H9 (cell line): ENCODE measurements around the gene TFAP2E. TPM values are rescaled to one million over a fixed set of nuclear protein-coding genes. Genes with fewer than 3 reads are reported as not detected.

Experiments
- DNase-seq: peaks from one replicate; pipeline ENCODE4 v3.0.0-alpha.2; 2017
- H2AFZ ChIP-seq: one replicate; pipeline ENCODE4 v1.6.1; 2013; ENCODE audit warnings: mild to moderate bottlenecking, low read length, control low read depth, moderate library complexity
- H2AK5ac ChIP-seq: 2 replicates; pipeline ENCODE4 v1.6.1; 2013; ENCODE audit warnings: low read length, control low read depth, mixed read lengths; ENCODE audit not compliant: insufficient read length
- H2BK120ac ChIP-seq: one replicate; pipeline ENCODE4 v1.6.1; 2013; ENCODE audit warnings: low read depth, mild to moderate bottlenecking, low read length, control low read depth, inconsistent platforms; ENCODE audit not compliant: poor library complexity, severe bottlenecking
- H2BK12ac ChIP-seq: 2 replicates; pipeline ENCODE4 v1.6.1; 2013; ENCODE audit warnings: low read length, control low read depth, mixed read lengths, low read depth; ENCODE audit not compliant: insufficient read length
- H2BK15ac ChIP-seq: 2 replicates; pipeline ENCODE4 v1.6.1; 2013; ENCODE audit warnings: low read depth, low read length, control low read depth
- H2BK20ac ChIP-seq: one replicate; pipeline ENCODE4 v1.6.1; 2013; ENCODE audit warnings: low read depth, mild to moderate bottlenecking, low read length, control low read depth, inconsistent platforms; ENCODE audit not compliant: poor library complexity, severe bottlenecking
- H2BK5ac ChIP-seq: 2 replicates; pipeline ENCODE4 v1.6.1; 2013; ENCODE audit warnings: low read length, control low read depth, mixed read lengths; ENCODE audit not compliant: insufficient read length
- H3K14ac ChIP-seq: 2 replicates; pipeline ENCODE4 v1.6.1; 2013; ENCODE audit warnings: low read length, control low read depth; ENCODE audit not compliant: insufficient read depth
- H3K18ac ChIP-seq: 2 replicates; pipeline ENCODE4 v1.6.1; 2013; ENCODE audit warnings: low read depth, mild to moderate bottlenecking, mixed read lengths, low read length, control low read depth; ENCODE audit not compliant: insufficient read length
- H3K23ac ChIP-seq: 2 replicates; pipeline ENCODE4 v1.6.1; 2013; ENCODE audit warnings: low read length, control low read depth, mixed read lengths, low read depth; ENCODE audit not compliant: insufficient read length
- H3K23me2 ChIP-seq: 2 replicates; pipeline ENCODE4 v1.6.1; 2013; ENCODE audit warnings: low read depth, mild to moderate bottlenecking, mixed read lengths, low read length, control low read depth; ENCODE audit not compliant: insufficient read length, poor library complexity, severe bottlenecking
- H3K27ac ChIP-seq: 2 replicates; pipeline ENCODE4 v1.5.1; 2013; ENCODE audit warnings: low read length, control low read depth, mixed read lengths, low read depth; ENCODE audit not compliant: insufficient read length
- H3K27me3 ChIP-seq: 2 replicates; pipeline ENCODE4 v1.6.1; 2013; ENCODE audit warnings: low read length, control low read depth, inconsistent platforms; ENCODE audit not compliant: insufficient read depth
- H3K4ac ChIP-seq: 2 replicates; pipeline ENCODE4 v1.6.1; 2013; ENCODE audit warnings: low read depth, mild to moderate bottlenecking, control low read depth, inconsistent platforms, low read length, moderate library complexity
- H3K4me1 ChIP-seq: 2 replicates; pipeline ENCODE4 v1.6.1; 2013; ENCODE audit warnings: low read length, control low read depth, inconsistent platforms; ENCODE audit not compliant: insufficient read depth
- H3K4me2 ChIP-seq: 2 replicates; pipeline ENCODE4 v1.6.1; 2013; ENCODE audit warnings: low read length, control low read depth, mixed read lengths; ENCODE audit not compliant: insufficient read length, insufficient read depth
- H3K56ac ChIP-seq: 2 replicates; pipeline ENCODE4 v1.6.1; 2013; ENCODE audit warnings: low read depth, mild to moderate bottlenecking, mixed read lengths, low read length, control low read depth; ENCODE audit not compliant: insufficient read length
- H3K79me1 ChIP-seq: 2 replicates; pipeline ENCODE4 v1.6.1; 2013; ENCODE audit warnings: low read depth, mild to moderate bottlenecking, moderate library complexity, low read length, control low read depth, inconsistent platforms; ENCODE audit not compliant: insufficient read depth, poor library complexity, severe bottlenecking
- H3K79me2 ChIP-seq: 2 replicates; pipeline ENCODE4 v1.6.1; 2013; ENCODE audit warnings: low read length, control low read depth, inconsistent platforms; ENCODE audit not compliant: insufficient read depth
- H3K9ac ChIP-seq: 2 replicates; pipeline ENCODE4 v1.6.1; 2013; ENCODE audit warnings: low read length, control low read depth, mixed read lengths; ENCODE audit not compliant: insufficient read length; ENCODE audit errors: extremely low read depth
- H3K9me3 ChIP-seq: one replicate; pipeline ENCODE4 v1.6.1; 2013; ENCODE audit warnings: low read depth, low read length, inconsistent platforms; ENCODE audit not compliant: control insufficient read depth
- H3T11ph ChIP-seq: one replicate; pipeline ENCODE4 v1.6.1; 2013; ENCODE audit warnings: mild to moderate bottlenecking, low read length, control low read depth, inconsistent platforms
- H4K20me1 ChIP-seq: one replicate; pipeline ENCODE4 v1.6.1; 2013; ENCODE audit not compliant: control insufficient read depth, insufficient read length, insufficient read depth
- H4K5ac ChIP-seq: 2 replicates; pipeline ENCODE4 v1.6.1; 2013; ENCODE audit warnings: low read depth, mild to moderate bottlenecking, mixed read lengths, low read length, control low read depth; ENCODE audit not compliant: insufficient read length
- H4K8ac ChIP-seq: replicated peaks from 2 replicates; pipeline ENCODE4 v1.6.1; 2013; ENCODE audit warnings: low read length, control low read depth, mixed read lengths, low read depth; ENCODE audit not compliant: insufficient read length
- H4K91ac ChIP-seq: 2 replicates; pipeline ENCODE4 v1.6.1; 2013; ENCODE audit warnings: low read depth, mild to moderate bottlenecking, moderate library complexity, mixed read lengths, low read length, control low read depth; ENCODE audit not compliant: insufficient read length
- H3K27ac Mint-ChIP-seq, 3 experiments: 2 replicates in 2 of 3; 3 replicates in 1 of 3; pipeline ENCODE4 v1.8.0; 2020 to 2021; ENCODE audit warnings: mixed read lengths in 3 of 3, mild to moderate bottlenecking in 1 of 3, moderate library complexity in 1 of 3
- H3K27me3 Mint-ChIP-seq: 2 replicates; pipeline ENCODE4 v1.8.0; 2021; ENCODE audit warnings: low read depth, mild to moderate bottlenecking, moderate library complexity, mixed read lengths
- H3K36me3 Mint-ChIP-seq, 3 experiments: 2 replicates in 2 of 3; 3 replicates in 1 of 3; pipeline ENCODE4 v1.8.0; 2020 to 2021; ENCODE audit warnings: low read depth in 3 of 3, mixed read lengths in 3 of 3; ENCODE audit not compliant: insufficient read depth in 1 of 3
- H3K4me1 Mint-ChIP-seq, 2 experiments: 2 replicates each; pipeline ENCODE4 v1.8.0; 2020; ENCODE audit warnings: mixed read lengths in 2 of 2
- H3K4me3 Mint-ChIP-seq, 2 experiments: 2 replicates in 1 of 2; 3 replicates in 1 of 2; pipeline ENCODE4 v1.8.0; 2020 to 2021; ENCODE audit warnings: mild to moderate bottlenecking in 2 of 2, mixed read lengths in 2 of 2, moderate library complexity in 1 of 2
- H3K9me3 Mint-ChIP-seq, 2 experiments: 2 replicates in 1 of 2; 3 replicates in 1 of 2; pipeline ENCODE4 v1.8.0; 2020; ENCODE audit warnings: mild to moderate bottlenecking in 2 of 2, mixed read lengths in 2 of 2, moderate library complexity in 1 of 2
- WGBS: extraction: QIAGEN DNeasy Blood & Tissue Kit; methylation state at CpG from one replicate; pipeline ENCODE4 v1.1.7; 2013; ENCODE audit warnings: missing lambda C conversion rate, low lambda C conversion rate, mixed read lengths; ENCODE audit not compliant: insufficient read length; ENCODE audit errors: extremely low coverage; 5-methylcytosine and 5-hydroxymethylcytosine counted together
- total RNA-seq: library from RNA; stranded (reverse); gene quantifications from 2 replicates; pipeline ENCODE4 v1.2.1, GENCODE V29; 2021
- TF ChIP-seq, protein P1 (sequence below): fragments of 200-600 bp; sonication (generic); conservative IDR thresholded peaks from 3 replicates; pipeline ENCODE4 v1.8.0; 2021; ENCODE audit warnings: antibody characterized with exemption, mild to moderate bottlenecking

Gene TFAP2E
- total RNA-seq, 1 experiment from 2014 or later: 0.70 TPM

- Histone ChIP-seq H3K9ac (no peak overlapping the region), H4K8ac (no peak overlapping the region), H2BK15ac (no peak overlapping the region), H2BK20ac (no peak overlapping the region), H3K56ac (no peak overlapping the region), H3K18ac (no peak overlapping the region), H2AFZ (no peak overlapping the region), H3K79me1 (no peaks in the 10 kb centered on the region), H2BK12ac (no peak overlapping the region), H3K4ac (no peak overlapping the region), H2BK120ac (no peak overlapping the region), H4K5ac (no peak overlapping the region), H4K91ac (no peak overlapping the region), H3K79me2 (no peaks in the 10 kb centered on the region), H3K4me2 (no peak overlapping the region), H3K27ac (no peak overlapping the region), H3K27me3 (peaks cover 42% of the 10 kb centered on the region), H3K9me3 (no peaks in the 10 kb centered on the region), H2AK5ac (no peak overlapping the region), H3K4me1 (no peaks in the 10 kb centered on the region), H3K23ac (no peak overlapping the region), H2BK5ac (no peak overlapping the region), H3T11ph (no peak overlapping the region), H4K20me1 (no peaks in the 10 kb centered on the region), H3K14ac (no peak overlapping the region), H3K23me2 (peaks cover 9% of the 10 kb centered on the region)
- H3K9me3 Mint-ChIP-seq: no peaks in the 10 kb centered on the region; a peak in 1 of 5 replicates
- H3K4me3 Mint-ChIP-seq: no peak overlapping the region
- H3K27me3 Mint-ChIP-seq: peaks cover 66% of the 10 kb centered on the region
- H3K27ac Mint-ChIP-seq: no peak overlapping the region
- WGBS: no CpG with 5 or more reads among the region's 1 CpG
- no peak for DNase-seq
- H3K36me3 Mint-ChIP-seq: peaks cover 4 to 13% (median 10%) of the 10 kb centered on the region in 3 experiments; a peak in 6 of 7 replicates
- peaks cover 9 to 14% of the 10 kb centered on the region in 2 experiments for H3K4me1 Mint-ChIP-seq
- TF ChIP-seq, protein P1, sequence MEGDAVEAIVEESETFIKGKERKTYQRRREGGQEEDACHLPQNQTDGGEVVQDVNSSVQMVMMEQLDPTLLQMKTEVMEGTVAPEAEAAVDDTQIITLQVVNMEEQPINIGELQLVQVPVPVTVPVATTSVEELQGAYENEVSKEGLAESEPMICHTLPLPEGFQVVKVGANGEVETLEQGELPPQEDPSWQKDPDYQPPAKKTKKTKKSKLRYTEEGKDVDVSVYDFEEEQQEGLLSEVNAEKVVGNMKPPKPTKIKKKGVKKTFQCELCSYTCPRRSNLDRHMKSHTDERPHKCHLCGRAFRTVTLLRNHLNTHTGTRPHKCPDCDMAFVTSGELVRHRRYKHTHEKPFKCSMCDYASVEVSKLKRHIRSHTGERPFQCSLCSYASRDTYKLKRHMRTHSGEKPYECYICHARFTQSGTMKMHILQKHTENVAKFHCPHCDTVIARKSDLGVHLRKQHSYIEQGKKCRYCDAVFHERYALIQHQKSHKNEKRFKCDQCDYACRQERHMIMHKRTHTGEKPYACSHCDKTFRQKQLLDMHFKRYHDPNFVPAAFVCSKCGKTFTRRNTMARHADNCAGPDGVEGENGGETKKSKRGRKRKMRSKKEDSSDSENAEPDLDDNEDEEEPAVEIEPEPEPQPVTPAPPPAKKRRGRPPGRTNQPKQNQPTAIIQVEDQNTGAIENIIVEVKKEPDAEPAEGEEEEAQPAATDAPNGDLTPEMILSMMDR: no peak
Observed at GRCh38 chr1:35569936-35570335, 3.2 kb upstream of the TFAP2E start.
